Panc1 (cell line): ENCODE measurements around the gene SOBP.

Source experiments
- CTCF ChIP-seq: fragments of 450-650 bp; IDR thresholded peaks from 2 replicates; pipeline ENCODE4 v1.5.1; 2017; ENCODE audit warnings: mild to moderate bottlenecking
- REST ChIP-seq, 2 experiments: IDR thresholded peaks; 2 replicates each; pipeline ENCODE4 v1.6.1; 2011 to 2012; ENCODE audit warnings: low read depth in 2 of 2, control low read depth in 1 of 2, low read length in 1 of 2, mild to moderate bottlenecking in 1 of 2, moderate library complexity in 1 of 2; ENCODE audit not compliant: insufficient read depth in 1 of 2

GRCh38 chr6:107523794-107524193 is 33.9 kb downstream of the SOBP start:
- no peak for TF ChIP-seq CTCF
- no peak for TF ChIP-seq REST (IDR thresholded peaks at IDR 0.05; ENCODE audit: insufficient read depth in 1 of 2, low read depth in 2 of 2, low read length in 1 of 2)
